Measurements from ENCODE around the gene TMEM205.

DNA sequence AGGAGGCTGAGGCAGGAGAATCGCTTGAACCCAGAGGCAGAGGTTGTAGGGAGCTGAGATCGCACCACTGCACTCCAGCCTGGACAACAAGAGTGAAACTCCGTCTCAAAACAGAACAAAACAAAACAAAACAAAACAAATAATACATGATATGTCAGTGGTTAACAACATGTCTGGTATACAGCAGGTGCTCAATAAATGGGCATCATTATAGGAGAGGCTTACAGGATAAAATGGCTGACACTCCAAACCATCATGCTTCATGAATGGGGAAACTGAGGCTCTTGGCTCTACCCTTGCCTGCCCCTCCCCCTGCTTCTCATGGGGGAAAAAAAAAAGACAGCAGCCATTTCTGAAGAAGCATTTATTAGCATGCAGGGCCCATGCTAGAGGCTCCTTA lies 3.6 kb downstream of the TMEM205 start:
- TF ChIP-seq, protein P1, sequence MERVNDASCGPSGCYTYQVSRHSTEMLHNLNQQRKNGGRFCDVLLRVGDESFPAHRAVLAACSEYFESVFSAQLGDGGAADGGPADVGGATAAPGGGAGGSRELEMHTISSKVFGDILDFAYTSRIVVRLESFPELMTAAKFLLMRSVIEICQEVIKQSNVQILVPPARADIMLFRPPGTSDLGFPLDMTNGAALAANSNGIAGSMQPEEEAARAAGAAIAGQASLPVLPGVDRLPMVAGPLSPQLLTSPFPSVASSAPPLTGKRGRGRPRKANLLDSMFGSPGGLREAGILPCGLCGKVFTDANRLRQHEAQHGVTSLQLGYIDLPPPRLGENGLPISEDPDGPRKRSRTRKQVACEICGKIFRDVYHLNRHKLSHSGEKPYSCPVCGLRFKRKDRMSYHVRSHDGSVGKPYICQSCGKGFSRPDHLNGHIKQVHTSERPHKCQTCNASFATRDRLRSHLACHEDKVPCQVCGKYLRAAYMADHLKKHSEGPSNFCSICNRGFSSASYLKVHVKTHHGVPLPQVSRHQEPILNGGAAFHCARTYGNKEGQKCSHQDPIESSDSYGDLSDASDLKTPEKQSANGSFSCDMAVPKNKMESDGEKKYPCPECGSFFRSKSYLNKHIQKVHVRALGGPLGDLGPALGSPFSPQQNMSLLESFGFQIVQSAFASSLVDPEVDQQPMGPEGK (CRISPR knock-in tag; IDR thresholded peaks at IDR 0.05; ENCODE audit: borderline replicate concordance), result no peak
- TF ChIP-seq ZNF565 (CRISPR knock-in tag; conservative IDR thresholded peaks at IDR 0.05; ENCODE audit: low read depth) (no peak), RARB (CRISPR knock-in tag; IDR thresholded peaks at IDR 0.05) (no peak), ESRRG (CRISPR knock-in tag; IDR thresholded peaks at IDR 0.05) (no peak)
